GM12873 (cell line): Measurements from ENCODE around the gene SPCS2.

Source experiments
- TF ChIP-seq, protein P1 (sequence below): IDR thresholded peaks from 2 replicates; pipeline ENCODE4 v1.5.1; 2012; ENCODE audit warnings: low read depth, mild to moderate bottlenecking, moderate library complexity, low read length, control low read depth; ENCODE audit not compliant: insufficient read depth; ENCODE audit errors: missing control alignments

The SPCS2 gene

DNA sequence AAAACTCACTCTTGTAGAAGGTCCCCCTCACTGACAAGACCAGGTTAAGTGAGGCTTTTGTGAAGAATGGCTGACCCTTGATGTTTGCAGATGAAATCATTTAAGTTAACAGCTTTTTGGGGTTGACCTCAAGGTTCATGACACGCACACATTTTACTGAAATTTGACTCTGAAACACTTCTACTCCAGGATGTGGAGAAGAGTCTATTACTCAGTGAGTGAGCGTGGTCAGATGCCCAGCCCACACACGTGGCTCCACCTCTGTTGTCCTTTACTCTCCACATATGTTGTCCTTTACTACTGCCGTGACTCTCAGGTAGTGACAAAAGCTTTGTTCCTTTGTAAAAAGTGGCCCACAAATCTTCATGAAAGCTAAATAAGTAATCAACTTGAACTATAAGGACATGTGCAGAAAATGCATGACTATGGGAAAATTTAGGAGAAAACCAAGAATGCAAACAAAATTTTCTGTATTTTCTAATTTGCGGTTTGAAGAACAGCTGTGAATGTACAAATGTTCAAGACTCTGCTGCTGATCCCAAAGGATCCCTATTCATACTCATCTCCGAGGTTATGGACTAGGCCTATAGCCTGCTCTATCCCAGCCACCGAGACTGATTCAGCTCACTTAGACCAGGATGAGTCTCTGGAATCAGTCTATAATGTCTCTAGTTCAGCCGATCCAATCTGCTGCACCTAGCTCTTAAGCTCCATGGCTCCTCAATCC lies 22.6 kb upstream of the SPCS2 start:
- TF ChIP-seq, protein P1, sequence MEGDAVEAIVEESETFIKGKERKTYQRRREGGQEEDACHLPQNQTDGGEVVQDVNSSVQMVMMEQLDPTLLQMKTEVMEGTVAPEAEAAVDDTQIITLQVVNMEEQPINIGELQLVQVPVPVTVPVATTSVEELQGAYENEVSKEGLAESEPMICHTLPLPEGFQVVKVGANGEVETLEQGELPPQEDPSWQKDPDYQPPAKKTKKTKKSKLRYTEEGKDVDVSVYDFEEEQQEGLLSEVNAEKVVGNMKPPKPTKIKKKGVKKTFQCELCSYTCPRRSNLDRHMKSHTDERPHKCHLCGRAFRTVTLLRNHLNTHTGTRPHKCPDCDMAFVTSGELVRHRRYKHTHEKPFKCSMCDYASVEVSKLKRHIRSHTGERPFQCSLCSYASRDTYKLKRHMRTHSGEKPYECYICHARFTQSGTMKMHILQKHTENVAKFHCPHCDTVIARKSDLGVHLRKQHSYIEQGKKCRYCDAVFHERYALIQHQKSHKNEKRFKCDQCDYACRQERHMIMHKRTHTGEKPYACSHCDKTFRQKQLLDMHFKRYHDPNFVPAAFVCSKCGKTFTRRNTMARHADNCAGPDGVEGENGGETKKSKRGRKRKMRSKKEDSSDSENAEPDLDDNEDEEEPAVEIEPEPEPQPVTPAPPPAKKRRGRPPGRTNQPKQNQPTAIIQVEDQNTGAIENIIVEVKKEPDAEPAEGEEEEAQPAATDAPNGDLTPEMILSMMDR: no peak

DNA sequence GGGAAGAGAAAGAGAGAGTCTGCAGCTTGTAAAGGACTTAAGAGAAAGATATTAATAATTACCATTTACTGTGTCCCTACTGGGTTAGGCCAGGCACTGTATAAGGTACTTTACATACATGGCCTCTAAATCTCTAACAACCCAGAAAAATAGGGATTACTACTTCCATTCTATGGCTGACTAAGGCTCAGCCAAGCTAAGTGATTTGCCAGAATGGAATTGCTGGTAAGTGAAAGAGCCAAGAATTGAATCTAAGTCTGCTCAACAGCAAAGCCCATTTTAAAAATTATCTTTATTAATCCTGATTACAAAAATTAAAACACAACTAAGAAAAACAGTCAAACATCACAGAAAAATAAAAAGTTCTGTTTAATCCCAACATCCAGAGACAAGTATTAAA lies 21.6 kb upstream of the SPCS2 start:
- TF ChIP-seq, protein P1: no peak

DNA sequence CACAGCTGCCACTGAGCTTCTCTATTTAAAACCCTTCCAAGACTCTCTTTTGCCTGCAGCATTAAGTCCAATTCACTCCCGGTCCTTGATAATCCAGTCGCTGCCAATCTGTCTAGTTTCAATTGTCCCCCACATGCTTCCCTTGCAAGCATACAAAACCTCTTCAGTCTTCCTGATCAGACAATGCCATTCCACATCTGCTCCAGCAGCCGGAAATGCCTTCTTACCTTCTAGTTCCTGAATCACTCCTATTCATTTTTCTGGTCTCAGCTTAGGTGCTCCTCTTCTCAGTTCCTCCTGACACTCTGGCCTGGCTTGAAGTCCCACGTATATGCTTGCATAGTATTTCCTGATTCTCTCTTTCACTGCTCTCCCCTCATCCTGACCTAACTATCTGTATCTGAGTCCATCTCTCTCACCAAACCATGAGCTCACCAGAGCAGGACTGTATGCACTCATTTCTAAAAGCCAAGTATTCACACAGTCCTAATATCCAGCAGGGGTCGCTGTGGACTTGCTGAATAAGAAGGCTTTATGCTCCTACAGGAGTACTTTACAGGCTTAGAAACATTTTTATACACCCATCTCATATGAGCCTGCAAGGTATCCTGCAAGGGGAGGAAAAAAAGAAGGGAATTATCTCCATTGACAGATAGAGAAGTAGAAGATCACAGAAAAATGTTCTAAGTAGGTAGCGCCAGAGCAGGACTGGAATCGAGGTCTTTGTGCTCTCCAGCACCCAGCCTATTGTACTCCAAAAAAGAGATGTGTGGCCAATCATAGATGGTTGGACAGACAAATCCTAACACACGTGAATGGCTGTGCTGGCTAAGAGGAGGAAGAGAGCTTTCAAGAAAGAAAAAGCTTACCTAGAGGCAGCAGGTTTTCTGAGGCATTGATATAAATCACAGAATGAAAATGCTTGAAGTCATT lies 19.4 kb upstream of the SPCS2 start:
- TF ChIP-seq, protein P1: peak; percentile 77

DNA sequence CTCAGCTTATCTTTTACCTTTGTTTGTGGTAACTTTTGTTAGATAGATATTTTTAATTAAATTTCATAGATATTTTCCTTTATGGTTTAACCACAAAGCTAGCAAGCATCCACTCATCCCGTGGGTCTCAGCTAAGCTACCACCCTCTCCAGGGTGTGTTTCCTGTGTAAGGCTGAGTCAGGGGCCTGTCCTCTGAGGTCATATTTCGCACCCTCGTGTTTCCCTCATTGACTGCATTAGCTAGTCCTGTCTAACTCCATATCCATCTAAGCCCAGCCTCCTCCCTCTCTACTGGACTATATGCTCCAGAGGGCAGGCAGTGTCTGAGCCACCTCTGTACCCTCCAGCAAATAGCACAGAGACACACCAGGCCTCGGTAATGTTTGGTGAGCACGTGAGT lies 16.9 kb upstream of the SPCS2 start:
- TF ChIP-seq, protein P1: no peak

DNA sequence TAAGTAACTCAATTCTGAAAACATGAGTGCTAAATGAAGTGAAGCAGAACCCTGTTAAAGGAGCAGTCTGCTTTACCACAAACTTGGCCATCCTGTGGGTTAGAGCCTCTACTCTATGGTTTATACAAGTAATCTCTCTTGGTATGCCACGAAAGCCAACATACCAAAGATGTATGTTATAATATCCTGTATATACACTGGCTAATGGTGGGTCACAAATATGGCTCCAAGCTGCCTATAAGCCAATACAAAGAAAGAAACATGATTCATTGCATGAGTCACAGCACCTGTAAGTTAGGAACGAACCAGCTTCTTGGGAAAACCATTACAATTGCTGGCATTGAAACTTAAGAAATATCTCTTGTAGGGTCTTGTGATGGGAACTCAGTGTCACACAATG lies 16.3 kb upstream of the SPCS2 start:
- TF ChIP-seq, protein P1: no peak

DNA sequence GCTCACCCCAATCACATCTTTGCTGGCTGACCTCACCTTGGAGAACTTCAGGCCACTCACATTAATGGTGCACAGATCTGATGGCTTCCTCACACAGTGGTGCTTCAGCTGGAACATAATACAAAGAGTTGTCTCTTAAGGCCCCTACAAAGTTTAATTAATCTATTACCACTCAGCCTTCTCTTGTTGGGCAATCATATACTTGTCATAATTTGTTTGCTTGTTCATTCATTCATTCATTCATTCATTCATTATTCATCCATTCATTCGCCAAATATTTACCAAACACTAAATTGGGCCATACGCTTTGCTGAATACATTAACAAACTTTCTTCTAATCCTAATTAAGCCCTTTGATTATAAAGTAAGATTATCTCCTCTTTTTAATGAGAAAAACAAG lies 15.3 kb upstream of the SPCS2 start:
- TF ChIP-seq, protein P1: no peak

DNA sequence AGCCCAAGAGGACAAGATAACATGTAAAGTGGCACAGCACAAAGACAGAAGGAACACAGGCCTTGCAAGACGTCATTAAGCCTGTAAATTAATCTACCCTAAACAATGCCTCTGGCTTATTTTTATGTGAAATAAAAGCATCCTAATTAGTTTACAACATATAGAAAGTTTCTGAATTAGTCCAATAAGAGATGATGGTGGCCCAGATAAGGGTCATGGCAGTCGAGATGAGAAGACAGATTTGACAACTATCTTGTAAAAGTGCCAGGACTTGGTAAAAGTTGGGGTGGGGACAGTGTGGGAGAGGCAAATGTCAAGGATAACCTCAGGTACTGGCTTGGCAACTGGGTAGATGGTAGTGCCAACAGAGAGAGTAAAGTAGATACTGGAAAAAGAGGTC lies 13.8 kb upstream of the SPCS2 start:
- TF ChIP-seq, protein P1: no peak
